Neural progenitor cell (in vitro differentiated cells): Measurements from ENCODE around the gene ZNF511.

Experiments used
- CTCF ChIP-seq: fragments of 200-600 bp; sonication (generic); IDR thresholded peaks from 2 replicates; pipeline ENCODE4 v1.5.1; 2017; ENCODE audit warnings: antibody characterized with exemption, mild to moderate bottlenecking
- EZH2 ChIP-seq: fragments of 200-600 bp; sonication (generic); IDR thresholded peaks from 2 replicates; pipeline ENCODE4 v1.6.1; 2017; ENCODE audit warnings: antibody characterized with exemption, mild to moderate bottlenecking, moderate library complexity
- EZH2phosphoT487 ChIP-seq: fragments of 200-600 bp; sonication (generic); IDR thresholded peaks from 2 replicates; pipeline ENCODE4 v1.6.1; 2017; ENCODE audit warnings: antibody characterized with exemption

GRCh38 chr10:133294189-133294588 is 14.5 kb upstream of the ZNF511 start:
- no peak for TF ChIP-seq CTCF
- TF ChIP-seq EZH2: no peak
- TF ChIP-seq EZH2phosphoT487: no peak
